NCI-H1092 treated with DMSO at 0.1 percent for 48 hours (cell line): ENCODE measurements around the gene DDX11.
"Not testable (repeated sequence)": the region's sequence is repeated elsewhere in the genome, so short reads cannot be mapped to it uniquely, and the experiment has no call there.

ENCODE experiments used
- DNase-seq: peaks from one replicate; lab custom pipeline; 2025; lab: John Stamatoyannopoulos, UW

DDX11 gene

DNA sequence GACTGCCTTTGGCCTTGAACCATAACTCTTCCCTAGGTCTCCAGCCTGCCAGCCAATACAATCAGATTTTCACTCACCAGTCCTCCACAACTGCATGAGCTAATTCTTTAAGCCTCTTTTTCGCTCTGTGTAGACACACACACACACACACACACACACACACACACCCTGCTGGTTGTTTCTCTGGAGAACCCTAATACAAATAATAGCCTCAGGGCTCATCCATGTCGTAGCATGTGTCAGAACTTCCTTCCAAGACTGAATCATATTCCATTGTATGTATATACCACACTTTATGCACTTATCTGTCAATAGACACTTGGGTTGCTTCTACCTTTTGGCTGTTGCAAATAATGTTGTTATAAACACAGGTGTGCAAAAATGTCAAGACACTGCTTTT, 6.0 kb upstream of the DDX11 start:
- DNase-seq = not testable (repeated sequence)

- DNase-seq = not testable (repeated sequence)
Observed at GRCh38 chr12:31070971-31071740, 2.5 kb upstream of the DDX11 start.

DNA sequence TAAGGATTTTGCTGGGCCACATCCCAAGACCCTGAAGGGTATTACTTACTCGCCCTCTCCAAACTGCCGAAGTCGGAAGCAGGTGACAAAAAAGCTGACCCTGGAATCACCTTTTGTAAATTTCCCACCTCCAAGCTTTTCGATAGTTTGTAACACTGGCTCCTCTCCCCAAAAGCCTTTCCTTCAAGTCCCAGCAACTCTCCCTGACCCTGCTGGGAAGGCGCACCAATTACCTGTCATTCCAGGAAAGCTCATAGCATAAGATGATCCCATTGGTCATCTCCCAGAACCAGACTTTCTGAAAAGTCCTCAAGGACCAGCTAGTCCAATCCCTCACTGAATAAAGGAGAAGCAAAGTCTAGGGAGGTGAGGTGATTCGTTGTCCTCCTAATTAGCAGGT, 698 bp upstream of the DDX11 start:
- DNase-seq = not testable (repeated sequence)

- not testable (repeated sequence) for DNase-seq
Observed at GRCh38 chr12:31074333-31074874, 744 bp downstream of the DDX11 start.

GRCh38 chr12:31076150-31076549, 2.5 kb downstream of the DDX11 start:
- DNase-seq = not testable (repeated sequence)

DNA sequence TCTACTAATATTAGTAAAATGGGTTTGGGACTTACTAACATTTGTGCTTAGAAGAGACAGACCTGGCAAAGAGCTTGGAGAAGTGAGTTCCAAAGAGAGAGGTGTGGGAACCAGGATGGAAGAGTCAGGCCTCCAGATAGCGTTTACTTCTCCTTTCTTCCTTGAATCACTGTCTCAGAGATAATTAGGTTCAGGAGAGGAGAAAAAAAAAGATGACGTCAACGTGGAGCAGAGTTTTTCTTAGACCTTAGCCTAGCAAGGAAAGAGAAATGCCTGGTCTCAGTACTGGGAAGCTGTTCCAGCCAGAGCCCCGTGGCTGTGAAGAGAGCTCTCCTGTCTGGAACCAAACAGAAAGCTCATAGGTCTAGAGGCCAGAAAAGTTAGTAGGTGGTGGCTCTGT, 3.4 kb downstream of the DDX11 start:
- DNase-seq = not testable (repeated sequence)

DNA sequence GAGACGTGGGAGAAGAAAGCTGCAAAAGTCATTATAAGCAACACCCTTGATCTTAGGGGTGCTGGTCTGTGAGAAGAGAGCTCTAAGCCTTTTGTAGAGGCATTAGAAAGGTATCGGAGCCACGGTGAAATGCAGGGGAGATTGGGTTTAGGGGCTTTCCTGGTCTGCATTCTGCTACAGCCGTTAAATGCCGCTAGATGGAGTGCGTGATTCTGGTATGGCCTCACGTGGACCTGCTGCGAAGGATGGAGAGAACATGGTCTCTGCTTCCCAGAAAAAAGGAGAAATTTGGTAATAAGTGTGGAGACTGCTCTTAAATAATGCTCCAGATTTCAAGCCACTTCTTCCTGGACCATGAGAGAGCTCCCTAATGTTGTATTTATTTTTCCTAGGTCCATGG, 4.3 kb downstream of the DDX11 start:
- DNase-seq = not testable (repeated sequence)

DNA sequence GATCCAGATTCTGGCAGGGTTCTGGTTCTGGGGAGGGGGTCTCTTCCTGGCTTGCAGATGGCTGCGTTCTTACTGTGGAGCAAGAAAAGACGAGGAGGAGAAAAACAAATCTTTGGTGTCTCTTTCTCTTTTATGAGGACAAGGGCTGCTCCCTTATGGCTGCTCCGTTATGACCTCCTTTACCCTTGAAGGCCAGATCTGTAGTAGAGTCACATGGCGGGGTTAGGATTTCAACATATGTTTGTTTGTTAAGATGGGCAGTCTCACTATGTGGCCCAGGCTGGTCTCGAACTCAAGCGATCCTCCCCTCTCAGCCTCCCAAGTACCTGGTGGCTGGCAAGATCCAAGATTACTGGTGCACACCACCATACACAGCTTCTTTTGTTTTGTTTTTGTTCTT, 5.8 kb downstream of the DDX11 start:
- not testable (repeated sequence) for DNase-seq

DNA sequence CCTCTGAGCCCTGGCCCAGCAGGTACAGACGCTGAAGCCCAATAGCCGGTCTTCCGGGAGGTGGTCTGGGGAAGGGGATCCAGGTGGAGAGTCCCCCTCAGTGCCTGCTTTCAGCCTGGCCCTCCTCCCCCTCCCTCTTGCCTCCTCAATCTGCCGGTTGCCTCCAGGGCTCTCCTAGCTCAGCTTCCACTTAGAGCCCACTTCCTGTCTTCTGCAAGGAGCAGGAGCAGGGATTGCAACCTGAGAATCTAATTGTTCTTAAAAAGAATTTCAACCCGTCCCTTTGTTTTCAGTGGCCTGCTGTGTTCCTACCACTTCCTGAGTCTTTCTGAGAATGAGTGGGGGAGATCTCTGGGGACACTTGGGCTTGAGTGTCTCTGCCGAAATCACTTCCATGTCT, 6.6 kb downstream of the DDX11 start:
- DNase-seq = not testable (repeated sequence)

DNA sequence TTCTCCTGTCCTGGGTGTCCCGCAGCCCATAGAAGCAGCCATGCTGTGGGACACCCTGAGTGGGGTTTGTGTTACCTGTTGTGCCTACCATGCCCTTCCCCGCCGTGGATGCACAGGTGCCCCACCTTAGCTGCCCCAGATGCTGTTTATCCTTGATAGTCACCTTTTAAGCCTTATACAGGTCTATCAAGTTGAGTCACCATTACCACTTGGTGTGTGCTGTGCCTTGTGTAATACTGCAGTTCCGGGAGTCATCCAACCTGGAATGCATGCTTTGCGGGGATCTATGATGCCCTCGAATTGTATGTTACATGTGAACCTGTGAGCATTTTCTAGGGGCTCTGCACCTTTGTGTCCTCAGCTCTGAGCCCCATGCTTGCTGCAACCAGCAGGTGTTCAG, 7.6 kb downstream of the DDX11 start:
- not testable (repeated sequence) for DNase-seq

- DNase-seq = not testable (repeated sequence)
Observed at GRCh38 chr12:31084241-31084640, 10.6 kb downstream of the DDX11 start.

DNA sequence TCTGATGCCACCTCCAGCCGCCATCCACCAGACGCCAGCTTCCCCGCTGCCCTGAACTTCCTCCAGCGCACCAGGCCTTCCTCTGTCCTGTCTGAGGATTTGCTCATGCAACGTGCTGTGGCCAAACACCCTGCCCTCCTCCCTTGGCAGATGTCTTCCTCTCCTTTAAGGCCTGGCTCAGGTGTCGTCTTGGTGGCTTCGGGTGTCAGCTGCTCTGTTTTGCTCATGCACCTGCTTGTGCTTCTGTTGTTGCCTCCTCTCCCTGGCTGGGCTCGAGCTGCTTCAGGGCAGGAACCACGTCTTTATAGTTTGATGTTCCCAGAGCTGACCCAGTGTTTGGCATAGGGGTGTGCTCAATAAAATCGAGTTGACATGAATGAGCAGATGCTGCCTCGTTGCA, 12.4 kb downstream of the DDX11 start:
- DNase-seq = not testable (repeated sequence)

DNA sequence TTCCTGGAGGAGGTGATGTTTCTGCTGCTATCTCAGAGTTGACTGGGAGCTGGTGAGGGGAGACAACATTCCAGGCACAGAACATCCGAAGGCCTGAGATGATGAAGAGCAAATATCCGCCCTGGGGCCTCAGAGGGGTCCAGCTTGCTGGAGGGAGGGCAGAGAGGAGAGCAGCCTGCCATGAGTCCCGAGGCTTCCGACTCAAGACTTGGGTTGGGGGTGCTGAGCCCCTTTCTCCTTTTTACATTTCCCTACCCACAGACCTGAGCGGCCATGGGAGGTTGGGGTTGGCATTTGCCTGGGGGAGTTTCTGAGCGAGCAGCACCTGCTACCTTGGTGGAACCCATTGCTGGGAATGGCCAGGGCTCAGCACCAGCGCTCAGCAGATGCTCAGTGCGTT, 13.8 kb downstream of the DDX11 start:
- DNase-seq = not testable (repeated sequence)

DNA sequence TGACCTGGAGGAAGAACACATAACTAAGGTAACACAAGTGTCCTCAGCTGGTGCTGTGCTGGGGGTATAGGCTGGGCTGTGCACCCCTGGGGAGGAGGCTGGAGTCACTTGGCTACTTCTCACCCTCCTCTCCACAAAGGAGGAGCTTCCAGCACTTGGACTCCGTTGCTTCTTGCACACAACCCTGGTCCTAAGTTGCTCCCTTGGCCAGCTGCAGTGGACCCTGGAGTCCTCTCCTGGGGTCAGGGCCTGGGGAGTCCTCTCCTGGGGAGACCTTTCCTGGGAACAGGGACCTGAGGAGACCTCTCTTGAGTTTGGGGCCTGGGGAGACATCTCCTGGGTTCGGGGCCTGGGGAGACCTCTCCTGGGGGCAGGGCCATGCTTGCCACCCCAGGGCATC, 14.3 kb downstream of the DDX11 start:
- DNase-seq = not testable (repeated sequence)

GRCh38 chr12:31089072-31089471, 15.4 kb downstream of the DDX11 start:
- no peak for DNase-seq

DNA sequence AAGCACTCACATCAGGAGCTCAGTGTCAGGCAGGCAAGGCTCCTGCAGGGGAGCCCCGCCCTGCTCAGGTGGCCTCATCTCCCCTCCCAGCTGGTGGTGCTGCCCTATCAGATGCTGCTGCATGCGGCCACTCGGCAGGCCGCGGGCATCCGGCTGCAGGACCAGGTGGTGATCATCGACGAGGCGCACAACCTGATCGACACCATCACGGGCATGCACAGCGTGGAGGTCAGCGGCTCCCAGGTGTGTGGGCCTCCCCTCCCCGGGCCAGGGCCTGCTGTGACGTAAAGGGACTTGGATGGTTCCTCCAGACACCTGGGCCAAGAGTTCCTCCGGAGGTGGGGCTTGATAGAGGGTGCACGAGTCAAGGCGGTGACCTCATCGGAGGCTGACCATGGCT, 18.0 kb downstream of the DDX11 start:
- DNase-seq = not testable (repeated sequence)

DNA sequence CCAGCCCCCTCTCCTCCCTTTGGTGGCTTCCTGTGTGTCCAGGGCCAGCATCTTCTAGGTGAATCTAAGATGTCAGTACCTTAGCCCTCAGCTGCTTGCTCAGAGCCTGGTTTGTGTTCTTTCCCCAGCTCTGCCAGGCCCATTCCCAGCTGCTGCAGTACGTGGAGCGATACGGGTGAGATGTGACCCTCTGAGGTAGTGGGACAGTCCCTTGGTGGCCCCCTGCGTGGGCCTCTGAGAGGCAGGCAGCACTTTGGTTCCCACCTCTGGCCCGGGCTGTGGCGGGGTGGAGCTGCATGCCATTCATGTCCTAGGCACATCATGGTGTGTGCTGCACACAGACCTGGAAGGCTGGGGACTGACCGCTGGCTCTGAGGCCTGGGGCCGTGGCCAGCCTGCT, 19.1 kb downstream of the DDX11 start:
- not testable (repeated sequence) for DNase-seq

- DNase-seq = not testable (repeated sequence)
Observed at GRCh38 chr12:31095080-31095860, 21.6 kb downstream of the DDX11 start.

GRCh38 chr12:31096251-31097065, 22.8 kb downstream of the DDX11 start:
- not testable (repeated sequence) for DNase-seq

GRCh38 chr12:31097819-31098218, 24.2 kb downstream of the DDX11 start:
- DNase-seq = not testable (repeated sequence)

- DNase-seq = not testable (repeated sequence)
Observed at GRCh38 chr12:31098363-31098762, 24.7 kb downstream of the DDX11 start.

DNA sequence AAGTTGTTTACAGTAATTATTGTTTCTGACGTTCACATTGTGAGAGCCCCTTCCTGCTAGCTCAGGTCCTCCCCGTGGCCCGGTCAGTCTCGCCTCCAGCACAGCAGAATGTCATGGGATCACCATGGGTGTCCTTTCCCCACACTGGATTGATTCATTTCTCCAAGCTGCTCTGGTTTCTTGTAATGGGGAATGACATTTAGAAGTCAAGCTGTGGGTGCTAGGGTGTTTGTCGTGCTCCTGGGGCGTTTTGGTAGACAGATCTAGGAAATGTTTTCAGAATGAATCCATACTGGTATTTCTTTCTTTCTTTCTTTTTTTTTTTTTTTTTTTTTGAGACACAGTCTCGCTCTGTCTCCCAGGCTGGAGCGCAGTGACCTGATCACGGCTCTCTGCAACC, 25.1 kb downstream of the DDX11 start:
- not testable (repeated sequence) for DNase-seq
